ENCODE results near the gene RBM8A.
A peak's percentile ranks its signal among the peaks of the same experiment; 100 is the strongest.

The RBM8A gene

DNA sequence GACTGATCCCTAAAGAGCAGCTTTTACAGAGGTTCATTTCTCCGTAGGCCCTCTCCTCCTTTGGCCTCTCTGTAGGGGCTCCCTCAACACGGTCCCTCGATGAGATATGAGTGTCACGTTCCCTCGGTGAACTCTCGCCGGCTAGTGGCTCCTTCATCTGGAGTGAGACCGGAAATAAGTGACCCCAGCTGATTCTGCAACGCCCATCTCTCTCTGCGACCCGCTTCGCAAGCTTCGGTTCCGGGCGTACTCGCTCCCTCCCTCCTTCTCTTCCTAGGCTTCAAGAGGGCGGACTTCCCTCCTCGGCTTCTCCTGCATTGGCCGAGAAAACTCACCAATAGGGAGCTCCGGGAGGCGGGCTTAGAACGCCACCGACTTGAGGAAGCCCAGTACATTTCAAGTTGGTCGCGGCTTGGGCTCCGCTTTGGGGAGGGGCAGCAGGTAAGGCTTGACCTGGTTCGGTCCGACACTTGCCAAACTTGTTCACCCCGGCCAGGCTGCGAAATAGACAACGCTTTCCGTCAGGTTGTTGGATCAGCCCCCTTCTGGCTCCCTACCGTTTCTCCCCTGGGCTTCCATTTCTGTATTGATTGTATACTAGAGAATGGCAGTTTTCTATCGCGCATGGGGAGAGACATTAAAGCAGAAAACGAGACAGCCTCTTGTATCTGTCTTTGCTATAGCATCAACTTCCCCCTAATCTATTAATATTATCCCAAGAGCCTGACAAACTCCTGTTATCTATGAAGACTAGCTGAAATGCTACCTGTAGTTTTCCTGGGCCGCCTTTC lies 37.2 kb upstream of the RBM8A start, which contains the start of the genes ANKRD34A and POLR3GL:
Gene ANKRD34A (minus strand): TSS at position 248 of the 791 bp plus-strand sequence. CDS start 2,816 bp downstream, outside the sequence.
Gene POLR3GL (plus strand): TSS at position 363 of the 791 bp plus-strand sequence. CDS start 10,176 bp downstream, outside the sequence.
- peak within 1 kb of the TSS; percentile 94 for H3K27ac ChIP-seq
- TF ChIP-seq, protein P1, sequence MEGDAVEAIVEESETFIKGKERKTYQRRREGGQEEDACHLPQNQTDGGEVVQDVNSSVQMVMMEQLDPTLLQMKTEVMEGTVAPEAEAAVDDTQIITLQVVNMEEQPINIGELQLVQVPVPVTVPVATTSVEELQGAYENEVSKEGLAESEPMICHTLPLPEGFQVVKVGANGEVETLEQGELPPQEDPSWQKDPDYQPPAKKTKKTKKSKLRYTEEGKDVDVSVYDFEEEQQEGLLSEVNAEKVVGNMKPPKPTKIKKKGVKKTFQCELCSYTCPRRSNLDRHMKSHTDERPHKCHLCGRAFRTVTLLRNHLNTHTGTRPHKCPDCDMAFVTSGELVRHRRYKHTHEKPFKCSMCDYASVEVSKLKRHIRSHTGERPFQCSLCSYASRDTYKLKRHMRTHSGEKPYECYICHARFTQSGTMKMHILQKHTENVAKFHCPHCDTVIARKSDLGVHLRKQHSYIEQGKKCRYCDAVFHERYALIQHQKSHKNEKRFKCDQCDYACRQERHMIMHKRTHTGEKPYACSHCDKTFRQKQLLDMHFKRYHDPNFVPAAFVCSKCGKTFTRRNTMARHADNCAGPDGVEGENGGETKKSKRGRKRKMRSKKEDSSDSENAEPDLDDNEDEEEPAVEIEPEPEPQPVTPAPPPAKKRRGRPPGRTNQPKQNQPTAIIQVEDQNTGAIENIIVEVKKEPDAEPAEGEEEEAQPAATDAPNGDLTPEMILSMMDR (IDR thresholded peaks at IDR 0.05): peak; percentile 11; the same call in 1 of the 2 replicates
- no peak for TF ChIP-seq ZFX (IDR thresholded peaks at IDR 0.05; ENCODE audit: borderline replicate concordance)

DNA sequence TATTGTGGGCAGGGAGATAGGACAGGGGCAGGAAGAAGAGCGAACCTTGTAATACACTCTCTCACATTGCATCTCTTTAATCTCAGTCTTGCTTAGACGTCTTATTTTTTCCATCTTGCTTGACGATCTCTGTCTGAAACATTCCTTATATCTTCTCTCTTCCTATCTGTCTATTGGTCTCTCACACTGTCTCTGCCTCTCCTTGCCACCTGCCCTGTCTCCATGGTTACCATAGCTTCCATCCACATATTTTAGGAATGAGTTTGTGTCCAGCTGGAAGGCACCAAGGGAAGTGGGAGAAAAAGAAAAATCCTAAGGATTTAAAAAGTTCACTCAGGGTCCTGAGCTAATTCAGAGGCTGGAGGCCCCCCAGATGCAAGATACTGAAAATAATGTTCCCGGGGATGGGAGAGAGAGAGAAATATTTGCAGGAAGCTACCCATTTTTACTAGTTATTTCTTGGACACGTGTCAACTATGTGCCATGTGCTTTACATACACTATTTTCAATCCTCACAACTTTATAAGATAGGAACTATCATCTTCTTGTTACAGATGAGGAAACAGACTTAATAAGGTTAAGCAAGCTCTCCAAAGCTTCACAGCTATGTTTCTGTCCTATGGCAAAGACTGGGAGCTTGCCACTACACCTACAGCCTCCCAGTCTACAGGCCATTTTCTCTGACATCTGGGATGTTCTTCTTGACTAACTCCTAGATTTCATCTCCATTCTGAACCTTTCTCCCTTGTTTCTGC lies 36.2 kb upstream of the RBM8A start:
- TF ChIP-seq, protein P1 (IDR thresholded peaks at IDR 0.05): no peak
- no peak for TF ChIP-seq ZFX (IDR thresholded peaks at IDR 0.05; ENCODE audit: borderline replicate concordance)
- H3K27ac ChIP-seq: peak overlapping the region; percentile 94

- peak overlapping the region; percentile 94 for H3K27ac ChIP-seq
- TF ChIP-seq, protein P1 (IDR thresholded peaks at IDR 0.05): no peak
These were observed 35.1 kb upstream of the RBM8A start for GRCh38 chr1:145962157-145963102.

- peak overlapping the region; percentile 94 for H3K27ac ChIP-seq
- TF ChIP-seq, protein P1 (IDR thresholded peaks at IDR 0.05): no peak
- no peak for TF ChIP-seq ZFX (IDR thresholded peaks at IDR 0.05; ENCODE audit: borderline replicate concordance)
These were observed 34.3 kb upstream of the RBM8A start for GRCh38 chr1:145961425-145962156.

DNA sequence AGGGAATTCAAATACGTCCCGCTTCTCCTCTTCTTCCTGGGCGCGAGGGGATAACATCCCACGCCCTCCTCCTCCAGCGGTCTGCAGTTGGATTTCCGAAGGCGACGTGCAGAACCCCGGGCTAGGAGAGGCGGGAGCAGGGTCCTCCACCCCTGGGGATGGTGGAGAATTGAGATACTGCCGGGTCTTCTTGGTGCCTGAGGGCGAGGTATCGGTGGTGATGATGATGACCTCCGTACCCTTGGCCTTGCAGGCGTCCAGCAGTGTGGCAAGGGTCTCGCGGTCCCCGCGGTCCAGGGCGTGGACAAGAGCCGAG lies 33.8 kb upstream of the RBM8A start:
- no peak overlapping the region for H3K27ac ChIP-seq

More for the DNA sequence above, 33.8 kb upstream of the RBM8A start:
- TF ChIP-seq, protein P1 (IDR thresholded peaks at IDR 0.05): no peak
- no peak for TF ChIP-seq ZFX (IDR thresholded peaks at IDR 0.05; ENCODE audit: borderline replicate concordance)
